Activated CD4-positive, alpha-beta T cell treated with anti-CD3 and anti-CD28 coated beads for 36 hours (primary cell): ENCODE data around the gene PRSS27. TPM values are rescaled to one million over a fixed set of nuclear protein-coding genes. Genes with fewer than 3 reads are reported as not detected.
A peak's percentile ranks its signal among the peaks of the same experiment; 100 is the strongest.

ENCODE experiments used
- ATAC-seq: fragments of 200-7000 bp; cut with Tn5 transposase; one replicate; pipeline ENCODE4 v1.10.0; 2021; ENCODE audit warnings: mild to moderate bottlenecking, moderate library complexity
- CTCF ChIA-PET: fragments of 350-600 bp; sonication (Branson Sonifier 250); formaldehyde crosslinking; loops from one replicate; lab custom pipeline; 2021; ENCODE audit warnings: antibody characterized with exemption; lab: Charles Lee
- POLR2A ChIA-PET: fragments of 350-600 bp; sonication (Branson Sonifier 250); formaldehyde crosslinking; loops from one replicate; lab custom pipeline; 2021; ENCODE audit warnings: antibody characterized with exemption, inconsistent platforms; lab: Charles Lee
- DNase-seq: peaks from one replicate; pipeline ENCODE4 v3.0.0-alpha.2; 2020
- H3K27ac Mint-ChIP-seq: one replicate; pipeline ENCODE4 v1.8.0; 2021; ENCODE audit warnings: mixed read lengths
- H3K27me3 Mint-ChIP-seq: one replicate; pipeline ENCODE4 v1.8.0; 2021; ENCODE audit warnings: mixed read lengths
- H3K36me3 Mint-ChIP-seq: one replicate; pipeline ENCODE4 v1.8.0; 2021; ENCODE audit warnings: low read depth, mixed read lengths
- H3K4me1 Mint-ChIP-seq: one replicate; pipeline ENCODE4 v1.8.0; 2021; ENCODE audit warnings: mixed read lengths
- H3K4me3 Mint-ChIP-seq: one replicate; pipeline ENCODE4 v1.8.0; 2021; ENCODE audit warnings: mild to moderate bottlenecking, moderate library complexity, mixed read lengths
- H3K9me3 Mint-ChIP-seq: one replicate; pipeline ENCODE4 v1.8.0; 2021; ENCODE audit warnings: low read depth, mixed read lengths
- intact Hi-C, 2 experiments: fragments of 100-400 bp; cut with DNase I in 1 of 2; cut with micrococcal nuclease in 1 of 2; formaldehyde crosslinking; loops; one replicate each; pipeline versions ENCODE4 v1.14.2 to v1.15.1; 2022 to 2024; cut with DNase I, micrococcal nuclease
- total RNA-seq, 2 experiments: library from RNA; stranded (reverse); gene quantifications; one replicate each; pipeline ENCODE4 v1.2.3, GENCODE V29; 2021

PRSS27 gene
- total RNA-seq, 2 experiments from 2014 or later: 2.3 to 2.4 TPM

- no peak overlapping the region for H3K4me3 Mint-ChIP-seq
- no peaks in the 10 kb centered on the region for H3K27me3 Mint-ChIP-seq
- peaks cover 15% of the 10 kb centered on the region for H3K4me1 Mint-ChIP-seq
- CTCF ChIA-PET: interaction anchor here (0.5 to 0.6 kb wide), 2 partner anchors 101 to 160 kb away, joined by 3 to 5 read pairs; no protein-coding TSS in a partner anchor
- H3K36me3 Mint-ChIP-seq: peaks cover 12% of the 10 kb centered on the region
- no peak for DNase-seq
- intact Hi-C loops: no loop called here
- peak overlapping the region; percentile 56 for H3K27ac Mint-ChIP-seq
- no peaks in the 10 kb centered on the region for H3K9me3 Mint-ChIP-seq
- POLR2A ChIA-PET: no interaction called here
- ATAC-seq: peak; percentile 63
Observed at GRCh38 chr16:2663553-2664546, 56.2 kb downstream of the PRSS27 start.

Other genes with a start within 250 kb of the PRSS27 start
- not detected for gene NTN3, start 248.9 kb downstream of the PRSS27 start, total RNA-seq
- gene TBC1D24, start 245.1 kb downstream of the PRSS27 start, total RNA-seq: 10 to 100 TPM; 10.4 to 12.7 TPM
- 100 to 1,000 TPM in 1 of 2 experiments, 10 to 100 TPM in 1; 91.7 to 130 TPM for gene ATP6V0C, start 206.3 kb downstream of the PRSS27 start, total RNA-seq
- gene AMDHD2, start 199.9 kb downstream of the PRSS27 start, total RNA-seq: 10 to 100 TPM; 20.9 to 31.6 TPM
- gene CEMP1, start 188.8 kb downstream of the PRSS27 start, total RNA-seq: not detected
- gene PDPK1, start 182.2 kb downstream of the PRSS27 start, total RNA-seq: 10 to 100 TPM; 30.4 to 34.5 TPM
- gene KCTD5, start 37.7 kb downstream of the PRSS27 start, total RNA-seq: 10 to 100 TPM; 24.0 to 26.2 TPM
- gene SRRM2, start 32.4 kb upstream of the PRSS27 start, total RNA-seq: 100 to 1,000 TPM; 517 to 598 TPM
- 100 to 1,000 TPM; 268 to 269 TPM for gene ELOB, start 57.1 kb upstream of the PRSS27 start, total RNA-seq
- not detected for gene PRSS33, start 67.3 kb upstream of the PRSS27 start, total RNA-seq
- gene PRSS41, start 78.2 kb upstream of the PRSS27 start, total RNA-seq: not detected
- gene PRSS21, start 97.0 kb upstream of the PRSS27 start, total RNA-seq: under 1 TPM; 0.69 to 0.71 TPM
- gene ZG16B, start 110.1 kb upstream of the PRSS27 start, total RNA-seq: 1 to 10 TPM in 1 of 2 experiments, under 1 TPM in 1; 0.65 to 1.2 TPM
- not detected for gene PRSS22, start 137.9 kb upstream of the PRSS27 start, total RNA-seq
- 10 to 100 TPM; 16.8 to 17.3 TPM for gene FLYWCH2, start 163.0 kb upstream of the PRSS27 start, total RNA-seq
- gene FLYWCH1, start 191.7 kb upstream of the PRSS27 start, total RNA-seq: 10 to 100 TPM; 26.6 to 37.9 TPM
- gene KREMEN2, start 244.1 kb upstream of the PRSS27 start, total RNA-seq: not detected
- 10 to 100 TPM; 28.7 to 31.2 TPM for gene PAQR4, start 249.1 kb upstream of the PRSS27 start, total RNA-seq